ENCODE measurements around the gene SNTG2.
"Not testable (repeated sequence)": the region's sequence is repeated elsewhere in the genome, so short reads cannot be mapped to it uniquely, and the experiment has no call there.

Gene SNTG2

DNA sequence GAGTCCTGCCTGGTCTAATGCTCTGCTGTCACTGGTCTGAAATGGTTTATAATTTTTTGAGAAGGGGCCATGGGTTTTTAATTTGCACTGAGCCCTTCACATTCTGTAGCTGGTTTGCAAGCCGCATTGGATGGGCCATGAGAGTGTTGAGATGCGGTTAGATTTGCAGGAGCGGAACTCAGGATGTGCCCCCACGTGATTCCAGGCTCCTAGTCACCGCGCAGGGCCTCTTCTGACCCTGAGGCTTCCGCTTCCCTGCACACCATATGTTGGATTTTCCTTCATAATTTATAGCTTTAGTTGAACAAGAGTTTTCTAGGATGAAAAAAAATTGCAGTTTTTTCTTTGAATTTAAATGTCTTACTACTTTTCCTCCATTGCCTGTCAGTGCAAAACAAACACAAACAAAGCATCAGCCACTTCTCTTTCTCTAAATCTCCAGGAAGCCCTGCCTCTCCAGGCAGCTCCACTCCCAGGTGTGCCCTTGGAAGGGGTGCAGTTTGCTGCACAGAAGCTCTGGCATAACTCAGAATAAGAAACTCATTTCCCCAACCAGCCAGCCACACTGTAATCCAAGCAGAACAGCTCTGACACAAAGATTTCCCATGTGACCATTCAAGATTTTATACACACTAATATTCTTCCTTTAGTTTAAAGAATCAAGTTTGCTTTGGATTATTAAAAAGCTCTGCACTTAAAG lies 444.2 kb downstream of the SNTG2 start:
- DNase-seq: no peak

DNA sequence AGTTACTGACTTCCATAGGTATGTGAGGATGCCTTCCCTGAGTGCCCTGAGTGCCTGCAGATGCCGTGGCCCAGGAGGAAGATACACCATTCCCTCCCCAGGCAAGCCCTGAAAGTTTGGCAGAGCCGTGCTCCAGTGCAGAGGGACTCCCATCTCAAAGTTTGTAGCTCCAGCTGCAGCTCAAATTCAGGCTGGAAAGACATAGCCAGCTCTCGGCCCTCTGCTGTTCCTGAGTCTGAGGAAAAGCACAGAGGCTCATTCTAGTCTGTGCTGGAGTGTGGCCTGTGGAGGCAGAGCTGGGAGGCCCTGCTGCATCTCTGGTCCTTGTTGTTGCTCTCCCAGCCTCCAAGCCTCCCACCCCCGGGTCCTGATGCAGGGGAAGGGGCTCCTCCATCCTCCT lies 446.7 kb downstream of the SNTG2 start:
- DNase-seq: no peak

DNA sequence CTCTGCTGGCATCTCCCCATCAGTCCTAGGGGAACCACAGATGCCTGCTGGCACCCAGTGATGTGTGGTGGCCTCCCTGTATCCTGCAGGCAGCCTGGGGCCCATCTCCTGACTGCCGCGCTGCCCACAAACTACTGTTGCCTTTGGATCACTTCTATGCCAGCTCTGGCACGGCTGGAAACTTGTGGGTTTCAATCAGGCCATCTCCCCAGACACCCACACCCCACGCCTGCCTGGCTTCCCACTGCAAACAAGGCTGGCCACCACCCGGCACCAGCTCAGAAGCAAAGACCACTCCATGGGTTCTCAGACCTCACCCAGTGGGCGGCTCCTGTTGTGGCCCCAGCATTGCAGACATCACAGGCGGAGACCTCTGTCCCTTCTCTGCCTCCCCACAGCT lies 447.5 kb downstream of the SNTG2 start:
- DNase-seq: no peak

DNA sequence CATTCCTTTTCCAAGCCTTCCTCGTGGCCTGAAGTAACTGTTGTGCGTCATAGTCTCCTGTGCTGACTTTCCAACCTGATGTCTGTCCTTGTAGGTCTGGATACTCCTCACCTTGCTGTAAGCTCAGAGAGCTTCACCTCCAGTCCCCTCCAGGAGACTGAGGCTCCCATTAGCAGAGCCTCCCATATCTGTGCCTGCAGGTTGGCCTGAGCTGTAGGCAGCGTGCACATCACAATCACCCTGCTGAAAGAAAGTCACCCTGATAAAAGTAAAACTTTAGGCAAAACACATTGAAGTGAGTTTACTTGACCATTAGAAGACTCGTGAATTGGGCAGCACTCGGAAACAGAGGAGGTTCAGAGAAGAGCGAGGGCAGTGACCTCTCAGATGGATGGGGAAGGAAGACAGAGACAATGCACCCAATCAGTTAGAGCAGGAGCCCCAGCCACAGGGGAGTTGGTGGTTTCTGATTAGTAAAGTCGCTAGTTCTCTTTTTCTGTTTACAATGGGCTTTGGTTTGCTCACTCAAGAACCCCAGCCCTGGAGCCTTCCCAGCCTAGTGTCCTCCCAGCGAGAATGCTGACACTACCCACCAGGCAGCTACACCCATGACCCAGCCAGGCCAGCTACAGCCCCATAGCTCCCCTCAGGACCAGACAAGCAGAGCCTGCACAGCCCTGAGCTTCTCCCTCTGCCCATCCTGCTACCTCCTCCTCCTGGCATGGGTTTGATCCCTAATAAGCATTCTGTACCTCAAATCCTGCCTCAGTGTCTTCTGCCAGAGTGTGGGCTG lies 450.5 kb downstream of the SNTG2 start:
- DNase-seq: no peak

DNA sequence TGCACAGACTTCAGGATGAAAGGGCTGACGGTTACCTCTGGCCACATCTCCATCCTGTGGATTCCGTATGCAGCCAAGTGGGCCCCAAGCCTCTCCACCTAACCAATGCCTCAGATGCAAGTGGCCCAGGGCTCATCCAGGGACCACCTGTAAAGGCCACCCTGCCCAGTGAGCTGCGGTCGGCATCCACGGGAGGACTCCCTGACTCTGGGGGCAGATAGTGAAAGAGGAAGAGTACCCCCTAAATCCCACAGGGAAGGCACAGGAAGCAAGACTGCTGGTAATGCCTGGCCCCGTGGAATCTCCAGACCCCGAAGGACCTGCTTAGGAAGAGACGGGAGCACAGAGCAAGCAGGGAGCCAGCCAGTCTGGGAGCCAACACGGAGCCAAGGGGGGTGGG lies 451.4 kb downstream of the SNTG2 start:
- no peak for DNase-seq

DNA sequence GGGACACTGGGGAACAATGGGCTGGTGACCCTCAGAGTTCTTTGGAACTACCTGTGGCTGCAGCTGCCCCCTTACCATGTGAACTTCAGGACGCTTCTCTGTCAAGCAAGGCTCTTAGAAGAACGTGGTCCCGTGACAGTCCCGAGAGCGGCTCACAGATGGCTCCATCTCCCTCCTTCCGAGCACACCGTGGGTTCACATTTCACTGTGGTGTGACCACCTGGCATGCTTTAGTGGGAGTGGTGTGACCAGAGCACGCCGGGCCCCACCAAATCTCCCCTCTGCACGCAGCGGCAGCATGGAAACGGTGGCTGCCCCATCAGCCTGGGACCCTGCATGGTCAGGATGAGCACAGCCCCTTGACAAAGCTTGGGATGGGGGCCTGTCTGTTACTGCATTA lies 452.9 kb downstream of the SNTG2 start:
- DNase-seq: no peak

DNA sequence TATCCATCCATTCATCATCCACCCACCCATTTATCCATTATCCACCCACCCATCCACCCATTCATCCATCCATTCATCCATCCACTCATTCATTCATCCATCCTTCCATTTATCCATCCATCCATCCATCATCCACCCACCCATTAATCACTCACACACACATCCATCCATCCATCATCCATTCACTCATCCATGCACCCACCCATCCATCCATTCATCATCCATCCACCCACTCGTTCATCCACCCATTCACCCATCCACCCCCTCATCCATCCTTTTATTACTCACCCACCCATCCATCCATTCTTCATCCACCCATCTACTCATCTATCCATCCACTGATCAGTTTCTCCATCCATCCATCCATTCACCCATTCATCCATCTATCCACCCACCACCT lies 454.5 kb downstream of the SNTG2 start:
- DNase-seq: no peak

DNA sequence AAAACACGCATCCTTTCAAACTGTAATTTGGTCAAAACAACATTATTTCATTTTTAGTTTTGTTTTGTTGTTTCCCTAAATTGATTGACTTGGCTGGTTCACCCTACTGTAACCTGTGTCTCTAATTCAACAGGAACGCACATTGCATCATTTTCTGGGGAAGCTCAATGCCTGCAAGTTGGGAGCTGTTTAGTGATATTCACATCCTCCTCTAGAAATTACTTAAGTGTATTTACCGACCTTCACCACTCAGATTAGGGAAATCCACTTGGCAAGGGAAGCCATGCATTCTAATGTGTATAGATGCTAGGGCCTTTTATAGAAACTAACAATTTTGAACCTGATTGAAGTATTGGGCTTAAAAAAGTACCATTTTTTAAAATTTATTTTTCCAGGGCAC lies 455.3 kb downstream of the SNTG2 start:
- no peak for DNase-seq

DNA sequence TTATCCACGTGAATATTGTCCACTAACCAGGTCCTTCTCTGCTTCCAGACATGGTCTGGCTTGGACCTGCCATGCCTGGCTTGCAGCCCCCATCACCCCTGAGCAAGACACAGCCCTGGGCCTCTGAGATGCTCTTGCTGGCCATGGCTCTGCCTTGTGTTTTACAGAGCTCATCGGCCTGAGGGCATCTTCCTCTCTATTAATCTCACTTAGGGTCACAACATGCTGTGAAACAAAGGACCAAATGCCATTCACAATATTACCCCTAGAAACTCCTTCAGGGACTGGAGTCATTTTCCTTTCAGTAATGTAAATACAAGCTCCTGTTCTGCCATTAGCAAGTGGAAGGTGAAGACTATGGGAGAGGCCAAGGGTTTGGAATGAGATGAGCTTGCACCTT lies 455.8 kb downstream of the SNTG2 start:
- no peak for DNase-seq

DNA sequence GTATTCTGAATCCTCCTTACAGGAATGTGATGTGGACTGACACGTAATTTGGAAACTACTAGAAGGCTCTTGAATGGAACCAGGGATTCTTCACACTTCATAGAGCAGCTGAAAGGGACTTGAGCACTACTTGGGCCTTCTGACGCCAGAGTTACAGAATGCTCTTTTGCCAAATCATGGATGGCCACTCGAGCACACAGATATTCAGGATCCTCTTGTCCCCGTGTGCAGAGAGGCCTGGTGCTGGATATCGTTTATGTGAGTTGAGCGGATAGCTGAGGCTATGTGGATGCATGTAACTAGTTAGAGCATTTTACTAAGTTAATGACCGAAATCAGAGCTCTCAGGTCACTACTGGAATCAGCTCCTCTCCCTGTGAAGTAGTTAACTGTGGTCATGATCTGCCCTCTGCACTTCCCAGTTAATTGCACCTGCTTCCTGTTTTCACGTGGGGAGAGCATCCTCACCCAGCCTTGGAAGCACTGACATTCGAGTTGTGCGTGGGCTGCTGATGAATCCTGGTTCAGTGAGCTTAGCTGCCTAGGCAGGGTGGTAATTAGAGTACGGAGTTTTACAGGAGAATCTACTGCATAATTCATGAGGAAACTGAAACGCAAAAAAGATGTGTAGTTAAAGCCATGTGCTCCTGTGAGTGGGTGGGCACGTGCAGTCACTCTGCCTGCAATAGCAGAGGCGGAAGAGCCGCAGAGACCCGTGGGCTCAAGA lies 457.5 kb downstream of the SNTG2 start:
- DNase-seq: no peak

DNA sequence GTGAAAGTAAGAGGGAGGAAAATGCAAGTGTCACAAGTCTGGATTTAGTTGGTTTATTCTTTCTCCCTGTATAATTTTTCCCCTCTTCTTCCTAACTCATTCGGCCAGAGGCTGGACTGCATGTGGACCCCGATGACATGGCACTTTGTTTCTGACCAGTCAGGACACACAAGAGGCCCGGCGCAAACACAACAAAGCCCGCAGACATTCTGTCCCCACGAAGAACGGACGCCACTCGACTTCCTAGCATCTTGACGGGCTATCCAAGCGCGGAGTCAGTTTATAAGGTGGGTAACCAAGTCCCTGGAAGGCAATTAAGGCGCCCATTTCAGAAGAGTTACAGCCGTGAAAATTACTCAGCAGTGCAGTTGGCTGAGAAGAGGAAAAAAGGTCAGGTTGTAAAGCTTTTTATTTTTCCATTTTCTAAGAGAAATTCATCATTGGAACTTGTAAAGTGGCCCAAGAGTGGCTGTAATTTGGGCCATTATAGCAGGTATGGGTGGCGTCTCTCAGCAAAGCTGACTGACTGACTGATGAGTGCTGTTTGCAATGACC lies 462.6 kb downstream of the SNTG2 start, which contains the start of gene TPO:
Gene TPO (plus strand): TSS at position 308 of the 555 bp plus-strand sequence. CDS start 946 bp downstream, outside the sequence.
- DNase-seq: no peak

DNA sequence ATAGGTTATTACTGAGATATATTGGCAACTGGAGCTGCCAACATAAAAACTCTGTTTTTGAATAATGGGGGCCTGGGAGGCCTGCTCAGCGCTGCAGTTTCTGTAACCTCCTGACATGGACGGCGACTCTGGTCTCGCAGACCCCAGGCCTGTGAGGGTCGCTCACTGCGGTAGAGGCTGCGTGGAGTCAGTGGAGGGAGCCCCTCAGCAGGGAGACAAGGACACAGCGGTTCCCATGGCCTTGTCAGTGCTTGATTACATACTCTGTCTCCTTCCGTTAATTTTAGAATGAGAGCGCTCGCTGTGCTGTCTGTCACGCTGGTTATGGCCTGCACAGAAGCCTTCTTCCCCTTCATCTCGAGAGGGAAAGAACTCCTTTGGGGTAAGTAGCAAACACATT lies 463.5 kb downstream of the SNTG2 start:
- DNase-seq: peak; percentile 58

DNA sequence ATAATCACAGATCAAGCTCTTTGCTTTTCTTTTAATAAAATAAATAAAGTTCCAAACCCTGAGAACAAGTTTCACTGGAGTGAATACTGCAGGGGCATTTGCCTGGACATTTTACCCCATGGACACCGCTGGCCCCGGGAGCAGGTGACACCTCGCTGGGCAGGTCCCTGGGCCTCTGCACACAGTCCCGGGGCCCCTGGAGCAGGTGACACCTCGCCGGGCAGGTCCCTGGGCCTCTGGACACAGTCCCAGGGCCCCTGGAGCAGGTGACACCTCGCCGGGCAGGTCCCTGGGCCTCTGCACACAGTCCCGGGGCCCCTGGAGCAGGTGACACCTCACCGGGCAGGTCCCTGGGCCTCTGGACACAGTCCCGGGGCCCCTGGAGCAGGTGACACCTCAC lies 464.3 kb downstream of the SNTG2 start:
- not testable (repeated sequence) for DNase-seq

DNA sequence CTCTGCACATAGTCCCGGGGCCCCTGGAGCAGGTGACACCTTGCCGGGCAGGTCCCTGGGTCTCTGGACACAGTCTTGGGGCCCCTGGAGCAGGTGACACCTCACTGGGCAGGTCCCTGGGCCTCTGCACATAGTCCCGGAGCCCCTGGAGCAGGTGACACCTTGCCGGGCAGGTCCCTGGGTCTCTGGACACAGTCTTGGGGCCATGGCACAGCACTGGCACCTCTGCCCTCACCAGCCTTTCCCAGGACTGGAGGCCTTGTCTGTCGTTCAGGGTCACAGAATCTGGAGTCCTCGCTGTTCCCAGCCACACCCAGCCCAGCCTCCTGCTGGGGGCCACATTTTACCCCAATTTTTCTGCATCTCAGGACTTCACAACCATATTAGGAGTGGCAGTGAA lies 464.9 kb downstream of the SNTG2 start:
- no peak for DNase-seq

Data from retina (tissue), 1 donor.